ENCODE measurements around the gene APLNR. TPM values are rescaled to one million over a fixed set of nuclear protein-coding genes. Genes with fewer than 3 reads are reported as not detected.

Gene APLNR
- total RNA-seq, 1 donor from 2014 or later: not detected

- no peaks in the 10 kb centered on the region for H3K36me3 ChIP-seq (ENCODE audit: control insufficient read depth, insufficient read depth, low read length)
- no peak for DNase-seq (ENCODE audit: low read depth)
- no peaks in the 10 kb centered on the region for H3K27me3 ChIP-seq (ENCODE audit: control insufficient read depth, insufficient read depth, low read length)
- TF ChIP-seq CTCF (IDR thresholded peaks at IDR 0.05; ENCODE audit: insufficient read depth, low read length, severe bottlenecking): no peak
- H3K4me3 ChIP-seq (ENCODE audit: low read depth, low read length): no peak overlapping the region
- no peak for FAIRE-seq
These were observed 33.7 kb downstream of the APLNR start for GRCh38 chr11:57203359-57203758.

DNA sequence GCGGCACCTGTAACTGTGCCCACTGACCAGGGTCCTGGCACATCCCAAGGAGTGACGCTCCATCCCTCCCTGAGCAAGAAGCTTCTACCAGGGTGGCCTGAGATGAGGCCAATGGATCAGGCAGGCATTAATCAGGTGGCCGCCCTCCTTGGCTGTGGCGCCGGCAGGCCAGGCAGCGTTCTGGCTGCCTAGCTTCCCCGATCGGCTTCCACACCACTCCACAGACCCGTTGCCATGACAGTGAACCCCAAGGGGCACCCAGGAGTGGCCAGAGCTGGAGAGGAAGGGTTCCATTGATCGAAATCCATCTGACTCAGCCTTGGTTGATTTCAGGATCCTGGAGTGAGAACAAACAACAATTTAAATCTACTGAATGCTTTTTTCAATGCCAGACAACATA, 34.8 kb downstream of the APLNR start:
- no peak for DNase-seq (ENCODE audit: low read depth)
- Histone ChIP-seq H3K27me3 (ENCODE audit: control insufficient read depth, insufficient read depth, low read length) (no peaks in the 10 kb centered on the region), H3K36me3 (ENCODE audit: control insufficient read depth, insufficient read depth, low read length) (no peaks in the 10 kb centered on the region), H3K4me3 (ENCODE audit: low read depth, low read length) (no peak overlapping the region)
- no peak for FAIRE-seq
- no peak for TF ChIP-seq CTCF (IDR thresholded peaks at IDR 0.05; ENCODE audit: insufficient read depth, low read length, severe bottlenecking)

DNA sequence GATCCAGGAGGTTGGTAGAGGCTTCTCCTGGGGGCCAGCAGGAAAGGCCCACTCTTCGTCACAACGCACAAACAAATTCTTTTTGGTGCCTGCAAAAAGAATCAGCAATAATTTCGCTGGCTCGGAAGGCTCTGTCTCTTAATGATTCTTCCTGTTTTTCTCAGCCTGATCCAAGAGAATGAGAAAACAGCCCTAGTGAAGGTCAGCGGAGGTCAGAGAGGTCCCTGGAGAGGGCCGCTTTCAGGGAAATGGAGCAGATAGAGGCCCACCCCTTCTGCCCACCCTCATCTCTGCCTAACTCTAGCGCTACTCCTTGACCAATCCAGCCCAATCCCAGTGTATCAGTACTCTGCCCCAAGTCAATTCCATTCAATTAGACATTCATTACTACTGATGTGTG, 36.1 kb downstream of the APLNR start:
- DNase-seq (ENCODE audit: low read depth) (no peak), FAIRE-seq (no peak)
- no peaks in the 10 kb centered on the region for H3K27me3 ChIP-seq (ENCODE audit: control insufficient read depth, insufficient read depth, low read length)
- no peak overlapping the region for H3K4me3 ChIP-seq (ENCODE audit: low read depth, low read length)
- no peak for TF ChIP-seq CTCF (IDR thresholded peaks at IDR 0.05; ENCODE audit: insufficient read depth, low read length, severe bottlenecking)
- H3K36me3 ChIP-seq (ENCODE audit: control insufficient read depth, insufficient read depth, low read length): no peaks in the 10 kb centered on the region

DNA sequence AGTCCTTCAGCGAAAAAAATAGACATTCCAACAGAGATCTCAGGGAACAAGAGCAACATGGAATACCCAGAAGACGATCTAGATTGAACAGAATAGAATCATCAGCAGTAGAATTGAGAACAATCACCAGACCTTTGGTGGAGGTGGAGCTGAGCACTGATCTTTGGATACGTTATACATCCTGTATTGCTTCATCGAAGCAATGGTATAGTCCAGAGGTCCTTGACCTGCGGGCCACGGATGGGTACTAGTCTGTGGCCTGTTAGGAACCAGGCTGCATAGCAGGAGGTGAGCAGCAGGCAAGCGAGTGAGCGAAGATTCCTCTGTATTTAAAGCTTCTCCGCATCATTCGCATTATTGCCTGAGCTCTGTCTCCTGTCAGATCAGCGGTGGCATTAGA, 37.7 kb downstream of the APLNR start:
- no peak for DNase-seq (ENCODE audit: low read depth)
- no peak overlapping the region for H3K4me3 ChIP-seq (ENCODE audit: low read depth, low read length)
- H3K27me3 ChIP-seq (ENCODE audit: control insufficient read depth, insufficient read depth, low read length): no peaks in the 10 kb centered on the region
- no peak for TF ChIP-seq CTCF (IDR thresholded peaks at IDR 0.05; ENCODE audit: insufficient read depth, low read length, severe bottlenecking)
- H3K36me3 ChIP-seq (ENCODE audit: control insufficient read depth, insufficient read depth, low read length): no peaks in the 10 kb centered on the region
- no peak for FAIRE-seq

GRCh38 chr11:57197762-57198161, 39.3 kb downstream of the APLNR start:
- no peak for TF ChIP-seq CTCF (IDR thresholded peaks at IDR 0.05; ENCODE audit: insufficient read depth, low read length, severe bottlenecking)
- DNase-seq (ENCODE audit: low read depth): no peak
- Histone ChIP-seq H3K27me3 (ENCODE audit: control insufficient read depth, insufficient read depth, low read length) (no peaks in the 10 kb centered on the region), H3K36me3 (ENCODE audit: control insufficient read depth, insufficient read depth, low read length) (no peaks in the 10 kb centered on the region), H3K4me3 (ENCODE audit: low read depth, low read length) (no peak overlapping the region)
- FAIRE-seq: no peak

- no peaks in the 10 kb centered on the region for H3K27me3 ChIP-seq (ENCODE audit: control insufficient read depth, insufficient read depth, low read length)
- DNase-seq (ENCODE audit: low read depth) (no peak), FAIRE-seq (no peak)
- no peaks in the 10 kb centered on the region for H3K36me3 ChIP-seq (ENCODE audit: control insufficient read depth, insufficient read depth, low read length)
- H3K4me3 ChIP-seq (ENCODE audit: low read depth, low read length): no peak overlapping the region
- TF ChIP-seq CTCF (IDR thresholded peaks at IDR 0.05; ENCODE audit: insufficient read depth, low read length, severe bottlenecking): no peak
These were observed 40.5 kb downstream of the APLNR start for GRCh38 chr11:57196596-57196995.

All from bronchial epithelial cell (primary cell).